IPS-18a (cell line): ENCODE measurements around the gene PRR18.
A peak's percentile ranks its signal among the peaks of the same experiment; 100 is the strongest.

ENCODE experiments used
- H3K27ac ChIP-seq: one replicate; pipeline ENCODE4 v1.5.1; 2013; ENCODE audit warnings: low read length
- H3K27me3 ChIP-seq: one replicate; pipeline ENCODE4 v1.6.1; 2013; ENCODE audit warnings: mild to moderate bottlenecking, low read length; ENCODE audit not compliant: control insufficient read depth, insufficient read depth
- H3K36me3 ChIP-seq: one replicate; pipeline ENCODE4 v1.6.1; 2013; ENCODE audit warnings: low read depth, low read length; ENCODE audit not compliant: control insufficient read depth
- H3K4me1 ChIP-seq: one replicate; pipeline ENCODE4 v1.6.1; 2013; ENCODE audit warnings: low read depth, low read length; ENCODE audit not compliant: control insufficient read depth
- H3K4me3 ChIP-seq: one replicate; pipeline ENCODE4 v1.5.1; 2013; ENCODE audit warnings: low read length
- H3K9ac ChIP-seq: one replicate; pipeline ENCODE4 v1.6.1; 2013; ENCODE audit warnings: mild to moderate bottlenecking, low read length, moderate library complexity
- H3K9me3 ChIP-seq: one replicate; pipeline ENCODE4 v1.6.1; 2013; ENCODE audit warnings: low read depth, low read length; ENCODE audit not compliant: control insufficient read depth

The PRR18 gene

DNA sequence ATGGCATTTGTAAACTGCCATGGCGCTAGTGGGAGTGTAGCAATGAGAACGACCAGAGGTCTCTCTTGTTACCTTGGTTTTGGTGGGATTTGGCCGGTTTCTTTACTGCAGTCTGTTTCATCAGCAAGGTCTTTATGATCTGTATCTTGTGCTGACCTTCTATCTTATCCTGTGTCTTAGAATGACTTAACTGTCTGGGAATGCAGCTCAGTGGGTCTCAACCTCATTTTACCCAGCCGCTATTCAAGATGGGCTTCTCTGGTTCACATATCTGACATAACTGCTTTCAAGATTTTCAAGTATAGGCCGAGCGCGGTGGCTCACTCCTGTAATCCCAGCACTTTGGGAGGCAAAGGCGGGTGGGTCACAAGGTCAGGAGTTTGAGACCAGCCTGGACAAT is 36.0 kb upstream of the PRR18 start:
- Histone ChIP-seq H3K9ac (no peak overlapping the region), H3K36me3 (no peaks in the 10 kb centered on the region), H3K27me3 (no peaks in the 10 kb centered on the region), H3K9me3 (no peaks in the 10 kb centered on the region), H3K4me3 (no peak overlapping the region), H3K27ac (no peak overlapping the region), H3K4me1 (peaks cover 10% of the 10 kb centered on the region)

DNA sequence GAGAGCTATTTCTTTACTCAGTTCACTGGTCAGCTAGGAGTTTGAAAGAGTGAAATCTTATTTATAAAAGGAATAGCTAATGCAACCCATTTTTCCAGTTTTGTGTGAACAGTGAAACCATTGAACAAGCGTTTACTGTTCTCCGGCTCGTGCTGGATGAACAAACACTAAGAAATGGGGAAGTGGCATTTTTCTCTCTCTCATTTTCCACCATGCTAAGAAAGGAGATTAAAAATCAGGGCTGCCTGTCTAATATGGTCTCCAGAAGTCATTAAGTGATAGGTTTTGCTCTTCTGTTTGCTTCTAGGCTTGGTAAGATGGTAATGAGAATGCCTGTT is 34.9 kb upstream of the PRR18 start:
- H3K4me1 ChIP-seq, result peaks cover 10% of the 10 kb centered on the region
- no peaks in the 10 kb centered on the region for H3K9me3 ChIP-seq
- peak overlapping the region; percentile 80 for H3K9ac ChIP-seq
- no peaks in the 10 kb centered on the region for H3K27me3 ChIP-seq
- H3K36me3 ChIP-seq, result no peaks in the 10 kb centered on the region
- H3K4me3 ChIP-seq, result peak overlapping the region; percentile 92
- peak overlapping the region; percentile 37 for H3K27ac ChIP-seq

DNA sequence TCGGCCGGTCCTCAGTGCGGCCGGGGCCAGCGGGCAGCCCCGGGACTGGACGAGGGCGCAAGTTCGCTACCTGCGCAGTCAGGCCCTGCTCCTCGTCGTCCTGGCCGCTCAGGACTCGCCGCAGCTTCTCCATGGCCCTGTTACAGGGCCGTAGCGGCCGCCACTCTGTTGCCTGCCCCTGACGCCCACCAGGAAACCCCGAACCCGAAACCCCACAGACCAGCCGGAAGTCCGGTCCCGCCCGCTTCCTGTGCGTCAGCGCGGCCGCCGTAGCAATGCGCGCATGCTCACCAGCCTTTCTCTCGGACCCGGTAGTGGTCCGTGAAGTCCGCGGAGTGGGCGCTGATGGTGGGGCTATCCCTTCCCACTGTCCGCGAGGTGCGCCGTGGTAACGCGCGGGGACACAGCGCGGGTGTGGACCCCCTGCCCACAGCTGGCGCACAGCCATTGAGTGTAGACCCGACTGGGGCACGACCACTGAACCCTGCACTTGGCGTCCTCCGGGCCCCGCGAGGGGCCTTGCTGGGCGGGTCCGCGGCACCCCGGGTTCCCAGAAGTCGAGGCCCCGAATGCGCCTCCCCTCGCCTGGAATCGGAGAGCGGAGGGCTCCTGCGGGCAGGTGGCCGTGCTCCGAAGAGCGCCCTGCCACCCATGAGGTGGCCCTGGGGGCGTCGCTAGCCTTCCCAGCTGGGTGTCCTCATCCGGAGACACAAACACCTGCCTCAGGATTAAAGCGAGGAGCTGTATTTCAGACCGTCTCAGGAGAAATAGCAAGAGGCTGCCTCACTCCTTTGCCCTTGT is 34.4 kb upstream of the PRR18 start, which contains the start of gene SFT2D1:
SFT2D1 (minus strand) TSS at position 197 of the 801 bp plus-strand sequence; CDS start at position 133, 64 bp downstream.
- Histone ChIP-seq H3K27me3 (no peaks in the 10 kb centered on the region), H3K4me3 (peak within 1 kb of the TSS; percentile 92), H3K27ac (peak within 1 kb of the TSS; percentile 37), H3K9me3 (no peaks in the 10 kb centered on the region), H3K36me3 (peaks cover 3% of the 10 kb centered on the region), H3K9ac (peak within 1 kb of the TSS; percentile 80), H3K4me1 (peaks cover 10% of the 10 kb centered on the region)

DNA sequence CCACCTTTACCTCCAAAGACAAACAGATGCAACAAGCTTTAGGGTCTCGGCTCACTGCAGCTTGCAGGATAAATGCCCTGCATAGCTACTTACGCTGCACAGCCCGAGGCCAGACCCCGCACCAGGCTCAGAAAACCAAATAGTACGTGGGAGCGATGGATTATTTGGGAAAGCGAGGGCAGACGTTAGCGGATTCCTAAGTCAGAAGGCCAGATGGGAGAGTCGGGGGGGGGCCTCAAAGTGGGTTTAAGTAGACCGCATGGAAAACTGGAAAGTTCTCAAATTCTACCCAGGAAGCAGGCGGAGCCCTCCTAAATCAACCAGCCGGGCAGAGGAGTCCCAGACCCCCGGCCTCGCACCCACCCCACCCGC is 33.8 kb upstream of the PRR18 start:
- peaks cover 9% of the 10 kb centered on the region for H3K36me3 ChIP-seq
- no peak overlapping the region for H3K27ac ChIP-seq
- H3K9ac ChIP-seq, result peak overlapping the region; percentile 80
- H3K4me3 ChIP-seq, result peak overlapping the region; percentile 92
- no peaks in the 10 kb centered on the region for H3K9me3 ChIP-seq
- no peaks in the 10 kb centered on the region for H3K27me3 ChIP-seq
- H3K4me1 ChIP-seq, result peaks cover 10% of the 10 kb centered on the region

DNA sequence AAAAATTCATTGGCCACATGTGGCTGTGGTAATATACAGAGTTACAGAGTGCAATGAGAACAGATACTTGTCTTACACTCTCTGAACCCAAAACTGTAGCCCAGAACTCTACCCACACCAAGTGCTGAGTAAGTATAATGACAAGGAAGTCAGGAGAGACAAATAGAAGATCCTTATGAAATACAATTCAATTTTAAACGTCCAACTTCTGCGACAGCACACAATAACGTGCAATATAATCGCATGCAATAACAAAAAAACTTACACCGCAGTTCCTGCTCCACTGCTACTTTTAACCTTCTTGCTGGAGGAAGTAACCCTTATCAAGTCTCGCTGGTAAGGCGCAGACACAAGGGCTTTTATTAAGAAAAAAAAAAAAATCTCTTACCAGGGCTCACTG is 33.3 kb upstream of the PRR18 start:
- H3K4me3 ChIP-seq, result peak overlapping the region; percentile 92
- peaks cover 14% of the 10 kb centered on the region for H3K36me3 ChIP-seq
- peak overlapping the region; percentile 80 for H3K9ac ChIP-seq
- H3K9me3 ChIP-seq, result no peaks in the 10 kb centered on the region
- H3K4me1 ChIP-seq, result peaks cover 10% of the 10 kb centered on the region
- H3K27me3 ChIP-seq, result no peaks in the 10 kb centered on the region
- H3K27ac ChIP-seq, result no peak overlapping the region

DNA sequence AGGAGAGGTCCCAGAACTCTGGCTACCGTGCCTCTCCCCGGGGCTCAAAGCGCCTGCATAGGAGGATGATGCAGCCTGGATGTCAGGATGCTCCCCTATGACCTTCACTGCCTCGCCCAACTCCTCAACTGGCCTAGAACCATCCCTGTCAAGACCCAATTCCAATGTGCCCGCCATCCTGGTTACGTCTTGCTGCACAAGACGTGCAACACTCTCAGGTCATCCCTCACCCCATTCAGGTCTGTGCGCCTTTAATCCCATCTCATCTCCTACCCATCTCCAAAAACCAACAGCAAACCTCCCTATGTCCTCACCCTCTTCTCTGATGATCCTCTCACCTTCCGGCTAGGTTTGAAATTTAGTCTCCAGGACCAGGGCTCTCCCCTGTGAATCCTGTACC is 30.7 kb upstream of the PRR18 start:
- Histone ChIP-seq H3K4me1 (peaks cover 10% of the 10 kb centered on the region), H3K27ac (no peak overlapping the region), H3K9ac (no peak overlapping the region), H3K27me3 (no peaks in the 10 kb centered on the region), H3K36me3 (peaks cover 17% of the 10 kb centered on the region), H3K4me3 (no peak overlapping the region), H3K9me3 (no peaks in the 10 kb centered on the region)

DNA sequence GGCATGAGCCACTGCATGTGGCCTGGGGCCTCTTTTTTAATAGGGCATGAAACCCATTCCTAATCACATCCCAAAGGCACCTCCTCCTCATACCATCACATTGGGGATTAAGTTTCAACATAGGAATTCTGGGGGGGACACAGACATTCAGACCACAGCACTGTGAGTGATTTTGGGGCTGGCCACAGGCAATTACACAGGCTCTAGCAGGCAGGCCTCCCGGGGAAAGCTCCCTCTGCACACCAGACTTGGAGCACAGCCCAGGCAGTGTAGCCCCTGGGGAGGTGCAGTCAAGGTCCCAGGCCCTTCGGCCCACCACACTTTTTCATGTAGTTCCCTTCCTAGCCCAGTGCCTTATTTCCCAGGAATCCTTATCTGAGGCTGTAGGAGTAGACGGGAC is 28.7 kb upstream of the PRR18 start:
- Histone ChIP-seq H3K4me3 (no peak overlapping the region), H3K9me3 (no peaks in the 10 kb centered on the region), H3K9ac (no peak overlapping the region), H3K4me1 (peaks cover 7% of the 10 kb centered on the region), H3K36me3 (peaks cover 17% of the 10 kb centered on the region), H3K27ac (no peak overlapping the region), H3K27me3 (no peaks in the 10 kb centered on the region)

DNA sequence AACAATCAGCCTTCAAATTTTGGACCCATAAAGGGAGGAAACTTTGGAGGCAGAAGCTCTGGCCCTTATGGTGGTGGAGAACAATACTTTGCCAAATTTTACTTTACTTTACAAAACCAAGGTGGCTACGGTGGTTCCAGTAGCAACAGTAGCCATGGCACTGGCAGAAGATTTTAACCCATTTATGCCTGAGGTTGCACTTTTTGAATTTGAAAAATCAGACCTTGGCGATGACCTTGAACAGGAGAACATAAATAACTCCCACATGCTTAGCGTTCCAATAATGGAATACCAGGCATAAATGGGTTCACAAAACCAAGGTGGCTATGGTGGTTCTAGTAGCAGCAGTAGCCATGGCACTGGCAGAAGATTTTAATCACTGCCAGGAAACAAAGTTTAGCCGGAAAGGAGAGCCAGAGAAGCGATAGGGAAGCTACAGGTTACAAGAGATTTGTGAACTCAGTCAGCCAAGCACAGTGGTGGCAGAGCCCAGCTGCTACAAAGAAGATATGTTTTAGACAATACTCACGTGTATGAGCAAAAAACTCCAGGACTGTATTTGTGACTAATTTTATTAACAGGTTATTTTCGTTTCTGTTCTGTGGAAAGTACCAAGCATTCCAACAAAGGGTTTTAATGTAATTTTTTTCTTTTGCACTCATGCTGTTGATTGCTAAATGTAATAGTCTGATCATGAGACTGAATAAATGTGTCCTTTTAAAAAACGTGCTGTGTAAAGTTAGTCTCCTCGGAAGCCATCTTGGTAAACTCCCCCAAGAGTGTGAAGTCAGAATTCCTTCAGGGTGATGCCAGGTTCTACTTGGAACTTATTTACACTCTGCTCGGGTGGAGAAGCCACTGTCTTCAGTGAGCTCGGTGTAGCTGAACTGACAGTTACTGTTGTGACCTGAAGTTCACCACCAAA is 27.4 kb upstream of the PRR18 start:
- Histone ChIP-seq H3K27me3 (no peaks in the 10 kb centered on the region), H3K9me3 (no peaks in the 10 kb centered on the region), H3K4me1 (peaks cover 16% of the 10 kb centered on the region), H3K9ac (no peak overlapping the region), H3K36me3 (peaks cover 17% of the 10 kb centered on the region), H3K27ac (no peak overlapping the region), H3K4me3 (no peak overlapping the region)

DNA sequence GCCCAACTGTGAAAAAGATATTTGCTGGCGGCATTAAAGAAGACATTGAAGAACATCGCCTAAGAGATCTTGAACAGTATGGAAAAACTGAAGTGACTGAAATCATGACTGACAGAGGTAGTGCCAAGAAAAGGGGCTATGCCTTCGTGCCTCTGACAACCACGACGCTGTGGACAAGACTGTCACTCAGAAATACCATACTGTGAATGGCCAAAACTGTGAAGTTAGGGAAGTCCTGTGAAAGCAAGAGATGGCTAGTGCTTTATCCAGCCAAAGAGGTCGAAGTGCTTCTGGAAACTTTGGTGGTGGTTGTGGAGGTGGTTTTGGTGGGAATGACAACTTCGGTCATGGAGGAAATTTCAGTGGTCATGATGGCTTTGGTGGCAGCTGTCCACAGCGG is 26.7 kb upstream of the PRR18 start:
- H3K27me3 ChIP-seq, result no peaks in the 10 kb centered on the region
- no peaks in the 10 kb centered on the region for H3K9me3 ChIP-seq
- no peak overlapping the region for H3K9ac ChIP-seq
- peaks cover 20% of the 10 kb centered on the region for H3K4me1 ChIP-seq
- H3K27ac ChIP-seq, result no peak overlapping the region
- H3K36me3 ChIP-seq, result peaks cover 17% of the 10 kb centered on the region
- no peak overlapping the region for H3K4me3 ChIP-seq

DNA sequence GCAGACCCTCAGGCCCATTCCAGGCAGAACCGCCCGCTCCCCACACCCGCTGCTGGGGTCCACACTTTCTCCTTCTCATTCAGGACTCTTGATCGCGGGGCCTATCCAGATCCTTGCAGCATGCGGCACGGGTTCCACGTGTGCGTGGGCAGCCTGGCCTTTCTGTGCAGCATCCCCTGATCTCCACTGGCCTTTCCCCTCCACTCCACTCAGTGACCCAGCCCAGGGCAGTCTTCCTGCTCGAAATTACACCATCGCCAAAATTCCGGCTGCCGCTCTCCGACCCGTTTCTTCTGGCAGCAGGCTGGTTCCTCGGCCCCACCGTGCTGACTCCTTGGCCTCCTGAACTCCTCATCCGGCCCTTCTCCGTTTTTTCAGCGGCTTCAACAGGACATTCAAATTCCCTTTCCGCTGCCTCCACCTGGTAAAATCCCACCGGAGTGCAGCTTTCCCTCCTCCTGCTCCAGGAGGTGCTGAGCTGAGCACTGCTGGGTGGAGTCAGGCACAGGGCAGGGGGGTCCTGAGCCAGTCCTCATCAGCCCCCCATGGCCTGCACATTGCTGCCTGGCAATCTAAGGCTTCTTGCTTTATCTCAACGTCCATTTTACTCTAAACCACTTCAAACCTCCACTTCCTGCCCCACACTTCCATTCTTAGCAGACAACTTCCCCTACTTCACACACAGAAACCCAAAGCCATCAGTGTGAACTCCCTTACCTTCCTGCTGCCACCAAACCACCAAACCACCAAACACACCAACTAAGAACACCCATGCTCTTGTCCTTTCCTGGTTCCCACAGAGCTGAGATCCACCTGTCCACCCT is 25.2 kb upstream of the PRR18 start:
- no peak overlapping the region for H3K4me3 ChIP-seq
- no peak overlapping the region for H3K27ac ChIP-seq
- H3K9ac ChIP-seq, result no peak overlapping the region
- peaks cover 17% of the 10 kb centered on the region for H3K36me3 ChIP-seq
- H3K9me3 ChIP-seq, result no peaks in the 10 kb centered on the region
- peaks cover 24% of the 10 kb centered on the region for H3K4me1 ChIP-seq
- H3K27me3 ChIP-seq, result no peaks in the 10 kb centered on the region
